OCI-M2 (cell line): ENCODE data around the gene SIGMAR1.

Experiments
- DNase-seq: peaks from one replicate; lab custom pipeline; 2025; ENCODE audit not compliant: unreplicated experiment; lab: John Stamatoyannopoulos, UW

The SIGMAR1 gene

DNA sequence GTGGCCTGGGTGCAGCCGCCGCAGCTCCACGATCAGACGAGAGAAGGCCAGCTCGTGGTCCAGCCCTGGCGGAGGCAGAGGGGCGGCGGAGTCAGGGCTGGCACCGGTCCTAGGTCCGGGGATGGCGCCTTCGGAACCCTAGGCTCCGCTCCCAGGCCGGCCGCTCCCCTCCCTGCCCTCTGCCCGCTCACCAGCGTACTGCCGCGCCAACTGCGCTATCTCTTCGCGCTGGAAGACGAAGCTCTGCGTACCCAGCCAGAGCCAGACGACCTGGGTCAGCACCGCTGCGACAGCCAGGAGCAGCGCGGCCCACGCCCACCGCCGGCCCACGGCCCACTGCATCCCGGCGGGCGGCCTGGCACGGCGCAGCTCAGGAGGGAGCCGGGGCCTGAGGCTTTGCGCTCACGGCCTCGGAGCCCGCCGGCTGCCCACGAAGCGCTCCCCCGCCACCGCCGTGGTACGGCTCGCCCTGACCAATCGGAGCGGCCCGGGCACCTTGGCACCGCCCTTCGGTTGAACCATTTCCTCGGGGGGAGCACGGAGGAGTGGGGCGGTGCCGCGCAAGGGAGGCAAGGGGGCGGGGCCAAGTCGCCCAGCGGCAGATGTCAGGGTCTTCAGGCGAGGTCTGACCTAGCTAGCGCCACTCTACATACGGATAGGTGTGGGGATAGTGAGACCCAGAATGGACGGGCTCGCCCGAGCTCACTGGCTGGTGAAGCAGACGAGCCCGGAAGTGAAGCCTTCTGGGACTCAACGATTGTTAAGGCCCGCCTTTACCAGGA, at the start of gene SIGMAR1:
Gene SIGMAR1 (minus strand): TSS at position 432 of the 782 bp plus-strand sequence. CDS start 90 bp downstream, at position 342.
- DNase-seq, result no peak

DNA sequence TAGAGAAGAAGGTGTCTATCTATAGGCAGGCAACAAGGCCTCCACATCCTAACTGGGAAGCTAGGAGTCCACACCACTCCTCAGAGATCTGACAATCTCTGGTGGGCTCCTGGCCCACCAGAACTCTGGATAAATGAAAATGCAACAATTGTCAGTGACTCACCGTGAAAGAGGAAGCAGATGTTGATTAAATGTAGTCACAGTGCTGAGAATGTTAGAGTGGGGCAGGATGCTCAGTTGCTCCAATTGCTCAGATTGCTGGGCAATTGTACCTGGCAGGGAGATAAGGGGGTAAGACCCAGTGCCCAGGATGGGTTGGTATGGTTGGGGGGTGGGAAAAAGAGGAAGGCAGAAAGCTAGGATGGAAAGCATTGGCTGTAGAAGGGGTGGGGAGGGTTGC, 49.1 kb upstream of the SIGMAR1 start:
- DNase-seq, result no peak

DNA sequence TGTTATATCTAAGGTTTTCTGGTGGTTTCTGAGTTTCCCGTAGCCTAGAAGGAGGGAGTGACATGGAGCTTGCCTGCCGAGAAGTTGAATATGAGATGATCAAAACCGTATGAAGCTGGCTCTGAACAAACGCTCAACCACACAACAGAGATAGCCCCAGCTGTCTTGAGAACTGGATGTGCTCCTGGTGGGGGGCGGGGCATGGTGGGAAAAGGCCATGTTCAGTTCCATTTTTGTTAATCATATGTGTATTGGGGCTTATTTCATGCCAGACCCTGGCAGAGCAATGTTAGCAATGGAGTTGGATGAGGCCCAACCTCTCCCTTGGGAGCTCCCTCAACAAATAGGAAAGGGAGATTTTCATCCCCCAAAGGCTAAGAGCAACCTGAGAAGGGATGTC, 48.6 kb upstream of the SIGMAR1 start:
- DNase-seq, result no peak

DNA sequence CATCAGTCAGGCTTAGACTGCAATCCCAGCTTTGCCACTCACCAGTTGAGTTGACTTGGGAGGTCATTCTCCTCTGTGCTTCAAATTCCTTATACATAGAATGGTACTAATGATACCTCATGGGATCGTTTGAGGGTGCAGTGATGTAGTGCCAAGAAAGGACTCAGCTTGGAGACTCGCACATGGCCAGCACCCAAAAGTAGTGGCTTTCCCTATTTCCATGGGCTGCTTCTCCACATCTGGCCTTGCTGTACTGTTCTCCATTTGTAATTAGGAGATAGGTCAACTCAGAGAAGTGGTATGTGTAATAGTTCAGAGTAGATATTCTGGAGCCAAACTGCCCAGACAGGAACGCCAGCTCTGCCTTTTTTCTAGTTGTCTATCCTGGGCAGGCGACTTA, 48.0 kb upstream of the SIGMAR1 start:
- no peak for DNase-seq

DNA sequence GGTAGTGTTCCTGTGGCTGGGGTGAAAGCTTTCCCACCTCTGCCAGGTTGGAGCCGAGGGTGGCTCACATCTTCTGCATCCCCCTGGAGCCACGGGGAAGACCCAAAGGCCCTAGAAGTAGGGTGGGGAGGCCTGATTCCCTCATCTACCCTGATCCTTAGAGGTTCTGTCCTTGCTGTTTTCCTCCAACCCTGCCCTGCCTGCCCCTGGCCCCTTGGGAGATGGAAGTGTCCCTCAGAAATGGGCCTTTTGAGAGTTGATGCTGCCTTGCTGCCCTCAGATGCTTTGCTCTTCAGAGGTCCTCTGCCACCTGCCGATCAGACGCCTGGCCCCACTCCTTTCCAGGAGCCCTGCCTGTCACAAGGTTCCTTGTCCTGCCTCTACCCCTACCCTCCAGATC, 47.2 kb upstream of the SIGMAR1 start:
- DNase-seq, result no peak

DNA sequence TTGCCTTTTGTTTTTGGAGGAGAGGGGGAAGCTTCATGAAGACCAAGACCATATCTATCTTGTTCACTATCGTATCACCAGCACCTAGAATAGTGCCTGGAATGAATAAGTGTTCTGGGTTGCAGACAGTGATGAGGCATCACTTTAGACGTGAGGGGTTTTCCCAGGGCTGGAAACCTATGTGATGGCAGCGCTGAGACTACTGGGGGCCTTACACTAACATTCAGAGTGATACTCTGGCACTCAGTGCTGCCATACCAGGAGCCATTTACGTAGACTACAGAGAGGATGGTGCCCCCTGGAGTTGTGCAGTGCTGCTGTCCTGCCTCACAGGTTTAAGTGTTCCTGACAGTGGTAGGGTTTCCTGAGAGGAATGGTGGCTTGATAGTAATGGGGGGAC, 46.6 kb upstream of the SIGMAR1 start:
- DNase-seq, result no peak

DNA sequence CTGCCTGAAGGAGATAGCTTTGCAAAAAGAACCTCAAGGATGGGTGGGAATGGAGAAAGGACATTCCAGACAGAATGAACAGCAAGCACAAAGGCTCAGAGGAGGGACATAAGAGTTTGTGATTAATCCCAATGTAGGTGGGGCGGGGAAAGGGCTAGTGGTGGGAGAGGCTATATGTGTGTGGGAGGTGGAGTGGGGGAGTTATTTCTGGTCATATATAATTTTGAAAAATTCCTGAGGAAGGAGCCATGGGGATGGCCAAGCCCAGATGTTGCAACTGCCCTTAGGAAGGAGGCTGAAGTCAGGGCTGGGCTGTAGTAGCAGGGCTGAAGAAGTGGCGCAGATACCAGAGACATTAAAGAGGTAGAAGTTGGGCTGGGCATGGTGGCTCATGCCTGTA, 38.3 kb upstream of the SIGMAR1 start:
- no peak for DNase-seq

DNA sequence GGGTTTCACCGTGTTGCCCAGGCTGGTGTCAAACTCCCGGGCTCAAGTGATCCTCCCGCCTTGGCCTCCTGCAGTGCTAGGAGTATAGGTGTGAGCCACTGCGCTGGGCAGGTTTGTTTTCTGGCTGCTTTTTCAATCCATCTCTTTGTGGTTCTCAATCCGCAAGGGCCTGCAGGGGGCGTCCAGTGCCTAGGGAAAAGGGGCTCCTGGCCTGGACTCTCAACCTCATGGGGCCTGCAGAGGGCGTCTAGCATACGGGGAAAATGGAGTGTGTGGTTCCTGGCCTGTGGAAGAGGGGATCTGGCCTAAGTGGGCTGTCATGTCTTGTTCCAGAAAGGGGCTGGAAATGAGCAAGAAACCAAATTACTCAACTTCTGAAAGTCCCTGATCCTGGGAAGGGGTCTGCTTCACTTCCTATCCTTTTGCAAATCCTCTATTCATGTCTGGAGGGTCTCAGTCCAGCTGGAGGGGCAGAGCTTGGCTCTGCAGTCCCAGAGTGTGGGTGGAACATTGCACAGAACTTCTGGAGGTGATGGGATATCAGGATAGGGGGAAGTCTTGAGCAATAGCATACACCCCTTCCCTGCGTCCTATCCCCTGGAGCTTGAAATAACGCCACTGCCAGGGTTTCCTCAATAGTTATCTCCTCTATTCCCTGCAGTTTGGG, 37.6 kb upstream of the SIGMAR1 start:
- DNase-seq, result no peak

DNA sequence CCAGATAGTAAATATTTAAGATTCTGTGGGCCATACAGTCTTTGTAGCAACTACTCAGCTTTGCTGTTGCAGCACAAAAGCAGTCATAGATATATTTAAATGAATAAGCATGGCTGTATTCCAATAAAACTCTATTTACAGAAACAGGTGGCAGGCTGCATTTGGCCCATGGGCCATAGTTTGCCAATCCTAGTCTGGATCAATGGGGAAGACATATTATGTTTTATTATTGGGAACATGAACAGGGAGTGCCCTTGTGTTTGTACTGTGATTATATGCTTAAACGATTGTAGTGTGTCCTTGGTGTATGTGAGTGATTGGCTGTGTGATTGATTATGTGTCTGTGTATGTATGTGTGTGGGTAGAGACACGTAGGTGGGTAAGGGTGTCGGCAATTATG, 36.9 kb upstream of the SIGMAR1 start:
- DNase-seq, result no peak

DNA sequence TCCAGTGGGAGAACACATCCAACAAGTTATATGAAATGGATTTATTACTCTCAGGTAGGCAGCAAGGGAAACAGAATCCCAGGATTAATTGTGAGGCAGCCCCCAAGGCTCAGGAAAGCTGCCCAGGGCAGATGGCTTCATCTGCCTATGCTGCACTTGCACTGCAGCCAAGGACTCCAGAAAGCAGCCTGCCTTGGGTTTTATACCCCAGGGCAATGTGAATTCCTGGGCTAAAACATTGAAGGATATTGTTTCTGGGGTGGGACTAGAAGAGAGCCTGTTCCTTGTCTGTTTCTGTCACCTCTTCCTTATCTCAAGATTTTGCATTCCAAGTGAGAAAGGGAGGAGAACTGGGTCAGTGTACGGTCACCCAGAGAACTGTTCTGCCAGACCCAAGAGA, 33.7 kb upstream of the SIGMAR1 start:
- no peak for DNase-seq

DNA sequence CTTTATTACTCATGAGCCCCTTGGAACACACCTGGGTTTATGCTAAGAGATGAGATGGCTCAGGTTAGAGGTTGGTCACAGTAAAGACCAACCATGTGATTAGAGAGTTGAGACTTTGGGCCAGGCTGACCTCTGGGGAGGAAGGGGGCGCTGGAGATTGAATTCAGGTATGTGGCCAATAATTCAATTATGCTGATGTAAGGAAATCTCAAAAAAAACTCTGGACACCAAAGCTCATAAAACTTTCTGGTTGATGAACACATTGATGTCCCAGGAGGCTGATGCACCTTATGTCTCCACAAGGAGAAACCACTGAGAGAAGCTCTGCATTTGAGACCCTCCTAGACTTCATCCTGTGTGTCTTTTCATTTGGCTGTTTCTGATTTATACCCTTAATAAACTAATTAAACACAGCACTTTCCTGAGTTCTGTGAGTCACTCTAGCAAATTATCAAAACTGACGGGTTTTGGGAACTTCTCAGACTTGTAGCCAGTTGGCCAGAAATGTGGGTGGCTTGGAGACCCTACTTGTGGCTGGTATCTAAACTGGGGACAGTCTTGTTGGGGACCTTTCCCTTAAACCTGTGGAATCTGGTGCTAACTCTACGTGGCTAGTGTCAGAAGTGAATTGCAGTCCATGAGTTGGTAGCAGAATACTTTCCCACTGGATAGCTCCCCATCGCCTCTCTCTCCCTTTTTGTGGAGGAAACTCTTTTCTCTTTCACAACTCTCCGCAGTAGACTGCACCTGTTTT, 32.4 kb upstream of the SIGMAR1 start:
- no peak for DNase-seq

DNA sequence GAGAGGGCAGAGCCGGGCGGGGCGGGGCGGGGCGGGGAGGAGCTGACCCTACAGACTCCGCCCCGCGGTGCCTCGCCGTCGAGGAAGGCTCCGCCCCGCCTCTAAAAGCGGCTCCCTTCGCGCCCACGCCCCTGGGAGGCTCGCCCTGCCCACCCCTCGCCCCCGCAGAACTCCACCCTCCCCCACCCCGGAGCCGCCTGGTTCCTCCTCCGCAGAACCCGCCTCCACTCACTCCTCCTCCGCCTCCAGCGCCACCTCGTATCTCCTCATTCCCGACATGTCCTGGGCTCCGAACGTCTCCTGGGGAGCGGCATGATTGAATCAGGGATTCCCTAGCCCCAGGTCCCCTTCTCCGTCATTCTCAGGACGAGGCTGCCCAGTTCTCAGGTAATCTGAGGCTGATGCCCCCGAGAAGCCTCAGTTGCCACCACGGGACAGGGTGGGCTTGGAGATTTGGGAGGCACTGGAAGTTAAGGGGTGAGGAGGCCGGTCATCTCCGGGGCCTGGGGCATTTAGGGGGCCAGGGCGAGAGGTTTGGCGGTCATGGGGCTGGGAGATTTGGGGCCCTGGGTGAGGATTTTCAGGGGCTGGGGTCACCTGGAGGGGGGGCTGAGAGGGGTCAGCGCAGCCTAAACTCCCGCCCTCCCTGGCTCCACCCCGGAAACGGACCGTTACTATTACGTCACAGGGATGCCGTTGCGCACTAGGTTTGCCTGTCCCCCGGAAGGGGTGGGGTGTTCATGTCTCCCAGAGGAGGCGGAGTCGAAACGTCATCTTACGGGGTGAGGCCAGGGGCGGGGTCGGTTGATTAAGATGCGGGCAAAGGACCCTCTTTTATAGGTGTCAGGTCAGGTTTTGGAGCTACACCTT, 28.0 kb upstream of the SIGMAR1 start:
- peak; percentile 8 for DNase-seq

DNA sequence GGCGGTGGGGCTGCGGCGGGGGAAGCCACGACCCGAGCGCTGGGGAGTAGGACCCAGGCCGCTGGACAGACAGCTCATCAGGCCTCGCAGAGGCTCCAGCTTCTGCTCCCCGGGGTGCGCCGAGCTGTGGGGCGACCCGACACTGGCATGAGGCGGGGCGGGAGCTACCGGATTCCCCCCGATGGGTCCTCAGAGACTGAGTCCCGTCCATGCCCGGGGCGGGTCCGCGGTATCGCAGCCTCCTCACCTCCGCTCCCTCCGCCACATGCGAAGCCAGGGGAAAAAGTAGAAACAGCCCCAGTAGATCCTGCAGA, 27.4 kb upstream of the SIGMAR1 start:
- no peak for DNase-seq

DNA sequence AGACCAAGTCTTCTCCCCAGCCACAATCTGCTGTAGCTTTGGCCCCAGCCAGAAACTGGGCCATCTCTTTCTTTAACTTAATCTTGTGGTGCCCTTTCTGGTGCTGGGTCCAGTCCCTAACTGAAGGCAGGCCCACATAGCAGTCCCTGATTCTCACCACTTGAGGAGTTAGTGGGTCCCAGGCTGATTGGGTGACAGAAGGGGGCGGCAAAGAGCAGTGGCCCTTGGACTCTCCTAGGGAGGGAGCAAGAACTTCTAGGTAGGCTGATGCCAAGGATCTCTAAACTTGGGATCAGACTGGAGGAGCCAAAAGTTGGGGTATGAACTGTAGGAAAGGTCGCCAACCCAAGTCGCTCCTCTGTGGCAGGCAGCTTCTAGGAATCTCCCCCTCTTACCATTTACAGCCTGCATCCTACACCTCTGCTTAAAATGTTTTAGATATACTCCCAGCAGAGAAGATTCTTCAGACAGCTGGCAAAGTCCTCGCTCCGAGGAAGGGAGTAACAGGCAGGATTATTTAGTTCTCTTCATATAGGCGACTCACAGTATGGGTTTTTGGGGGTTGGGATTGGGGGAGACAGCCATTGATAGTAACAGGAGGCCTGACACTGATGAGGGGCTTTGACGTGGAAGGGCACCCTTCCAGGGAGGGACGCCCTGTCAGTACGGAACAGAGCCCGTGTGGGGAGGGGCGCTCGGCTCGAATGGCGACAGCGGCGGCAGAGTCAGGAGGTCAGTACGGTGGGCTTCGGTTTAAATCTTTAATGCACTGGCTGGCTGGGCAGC, 26.9 kb upstream of the SIGMAR1 start:
- DNase-seq, result peak; percentile 51

DNA sequence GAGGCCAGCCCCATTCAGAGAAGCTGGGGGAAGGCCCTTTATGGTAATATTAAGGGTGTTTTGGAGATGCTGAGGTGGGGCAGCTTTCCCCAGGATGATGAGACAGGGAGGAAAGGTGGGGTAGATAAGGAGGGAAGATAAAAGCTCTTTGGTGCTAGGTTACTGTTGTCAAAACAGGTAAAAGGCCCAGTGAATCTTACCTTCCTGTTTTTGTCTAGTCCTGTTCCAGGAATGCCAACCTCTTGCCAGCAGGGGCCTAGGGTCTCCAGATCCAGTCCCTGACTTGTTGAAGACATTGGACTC, 25.7 kb upstream of the SIGMAR1 start:
- no peak for DNase-seq

DNA sequence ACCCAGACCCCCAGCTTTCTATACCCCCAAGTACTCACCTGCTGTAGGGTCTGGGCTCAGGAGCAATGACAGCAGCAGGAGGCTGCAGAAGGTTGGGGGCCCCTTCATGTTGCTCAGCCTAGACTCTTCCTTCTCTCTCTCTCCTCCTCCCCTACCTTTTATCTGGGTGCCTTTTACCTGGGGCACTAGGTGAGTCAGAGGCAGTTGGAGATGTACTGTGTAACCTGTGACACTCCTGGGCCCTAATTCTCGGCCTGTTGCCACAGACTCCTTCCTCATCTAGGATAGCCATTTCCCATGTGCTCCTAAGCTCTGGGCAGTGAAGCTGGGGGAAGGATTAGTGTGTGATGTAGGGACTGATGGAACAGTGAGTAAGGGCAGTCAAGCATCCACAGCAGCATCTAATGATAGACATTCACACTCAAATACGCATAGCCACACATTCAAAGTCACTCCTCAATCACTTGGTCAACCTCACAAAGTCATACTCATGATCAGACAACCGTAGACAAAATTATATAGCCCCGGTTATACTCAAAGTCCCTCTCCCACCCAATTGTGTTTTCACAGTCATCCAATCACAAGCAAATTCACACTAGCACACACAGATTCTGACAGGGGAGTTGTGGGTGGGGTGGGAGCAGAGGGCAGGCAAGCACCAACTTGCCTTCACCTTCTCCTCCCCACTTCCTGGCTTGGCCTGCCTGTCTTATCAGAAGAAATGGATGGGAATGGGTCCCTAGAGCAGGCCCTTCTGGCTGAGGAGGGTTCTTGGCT, 25.1 kb upstream of the SIGMAR1 start, which contains the start of gene CCL27:
Gene CCL27 (minus strand): TSS at position 132 of the 777 bp plus-strand sequence. CDS start 24 bp downstream, at position 108.
- no peak for DNase-seq

DNA sequence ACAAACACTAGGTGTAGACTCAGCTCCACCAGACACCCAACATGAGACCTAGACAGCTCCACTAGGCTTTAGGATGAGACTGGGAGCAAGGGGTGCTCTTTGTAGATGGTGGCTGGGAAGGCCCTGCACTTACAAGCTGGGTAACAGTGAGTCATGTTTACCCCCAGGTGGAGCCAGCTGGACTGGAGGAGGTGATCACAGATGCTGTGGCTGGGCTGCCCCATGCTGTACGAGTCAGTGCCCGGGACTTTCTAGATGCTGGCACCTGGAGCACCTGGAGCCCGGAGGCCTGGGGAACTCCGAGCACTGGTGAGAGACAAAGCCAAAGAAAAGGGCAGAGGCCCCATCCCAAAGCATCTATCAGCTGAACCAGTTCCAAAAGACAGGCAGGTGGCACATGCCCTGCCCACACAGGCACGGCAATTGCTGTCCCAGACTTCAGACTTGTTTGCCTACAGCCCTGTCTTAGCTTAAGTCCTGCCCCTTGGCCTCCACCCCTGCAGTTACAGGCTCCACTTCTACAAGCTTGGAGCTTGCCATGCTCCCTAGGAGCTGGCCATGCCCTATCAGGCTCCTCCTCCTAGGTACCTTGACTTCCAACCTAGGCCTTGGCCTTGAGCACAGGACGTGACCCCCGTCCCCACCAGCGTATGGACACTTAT, 22.1 kb upstream of the SIGMAR1 start:
- DNase-seq, result no peak

DNA sequence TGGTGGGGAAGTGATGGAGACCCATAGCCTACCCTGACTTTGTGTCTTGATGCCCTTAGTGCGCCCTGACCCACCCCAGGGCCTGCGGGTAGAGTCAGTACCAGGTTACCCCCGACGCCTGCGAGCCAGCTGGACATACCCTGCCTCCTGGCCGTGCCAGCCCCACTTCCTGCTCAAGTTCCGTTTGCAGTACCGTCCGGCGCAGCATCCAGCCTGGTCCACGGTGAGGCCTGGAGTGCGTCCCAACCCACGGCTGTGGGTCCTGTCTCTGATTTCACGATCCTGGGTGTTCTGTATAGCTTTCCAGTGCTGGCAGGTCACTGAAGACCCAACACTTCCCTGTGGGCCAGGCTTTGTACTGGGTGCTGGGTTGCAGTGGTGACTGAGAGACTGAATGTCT, 20.9 kb upstream of the SIGMAR1 start:
- no peak for DNase-seq

DNA sequence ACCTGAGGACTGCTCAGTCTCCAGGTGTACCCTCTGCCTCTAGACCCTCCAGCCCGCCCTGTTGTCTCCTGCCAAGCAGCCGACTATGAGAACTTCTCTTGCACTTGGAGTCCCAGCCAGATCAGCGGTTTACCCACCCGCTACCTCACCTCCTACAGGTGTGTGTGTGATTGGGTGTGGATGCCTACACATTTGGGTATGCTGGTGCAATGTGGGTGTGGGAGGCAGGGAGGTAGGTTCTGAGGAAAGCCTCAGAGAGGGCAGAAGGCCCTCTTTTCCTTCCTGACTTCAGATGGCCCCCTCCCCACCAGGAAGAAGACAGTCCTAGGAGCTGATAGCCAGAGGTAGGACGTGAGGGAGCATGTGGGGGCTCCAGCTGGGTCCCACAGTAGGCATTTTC, 19.4 kb upstream of the SIGMAR1 start:
- no peak for DNase-seq
